Renal cortex interstitium (tissue), 11 donors: ENCODE results near the gene NEURL4. TPM values are rescaled to one million over a fixed set of nuclear protein-coding genes. Genes with fewer than 3 reads are reported as not detected.
"Not testable (repeated sequence)": the region's sequence is repeated elsewhere in the genome, so short reads cannot be mapped to it uniquely, and the experiment has no call there.

Experiments used
- DNase-seq, 11 donors: peaks; one replicate each; pipeline ENCODE4 v3.0.0-alpha.2; 2013; ENCODE audit warnings: low read depth in 9 of 11, low spot score in 4 of 11; ENCODE audit errors: extremely low read depth in 1 of 11
- polyA plus RNA-seq, 3 donors: library from polyadenylated mRNA; unstranded; fragments of 120-200 nt; gene quantifications; one replicate each; pipeline ENCODE4 v1.2.1, GENCODE V29; 2013; ENCODE audit not compliant: insufficient read length in 3 of 3

The NEURL4 gene
- polyA plus RNA-seq, 3 donors = 30.6 to 38.2 (median 36.1) TPM

DNA sequence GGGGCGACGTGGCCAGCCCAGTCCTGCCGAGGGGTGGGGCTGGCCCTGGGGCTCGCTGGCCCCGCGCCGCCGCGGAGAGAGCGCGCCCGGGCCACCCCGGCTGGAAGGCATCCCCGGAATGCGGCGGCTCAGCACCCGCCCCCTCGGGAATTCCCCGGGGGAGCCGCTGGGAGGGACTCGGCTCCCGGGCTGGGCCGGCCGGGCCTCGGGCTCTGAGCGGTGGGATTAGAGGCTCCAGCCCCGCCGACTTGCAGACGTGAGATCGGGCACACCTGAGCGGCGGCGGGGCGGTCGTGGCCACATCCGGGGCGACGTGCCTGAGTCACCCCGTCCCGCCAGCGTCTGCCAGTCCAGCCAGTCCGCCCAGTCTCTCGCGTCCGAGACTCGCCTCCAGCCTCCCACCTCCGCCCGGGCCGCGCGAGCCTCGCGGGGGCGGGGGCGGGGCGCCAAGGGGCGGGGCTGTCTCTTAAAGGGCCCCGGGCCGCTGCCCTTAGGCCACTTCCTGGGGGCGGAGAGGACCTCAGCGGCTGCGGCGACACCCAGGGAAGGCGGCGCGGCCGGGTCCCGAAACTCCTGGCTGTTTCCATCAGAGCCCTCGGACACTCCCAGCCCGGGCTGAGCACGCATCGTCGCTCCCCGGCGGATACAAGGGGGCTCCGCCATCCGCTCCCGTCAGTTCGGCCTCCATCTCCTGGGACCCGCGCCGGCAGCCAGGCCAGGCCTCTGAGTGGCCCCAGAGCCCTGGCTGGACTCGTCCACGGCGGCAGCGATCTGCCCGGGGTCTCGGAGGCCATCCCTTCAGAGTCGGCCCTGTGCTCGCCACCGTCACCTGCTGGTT lies 22.7 kb upstream of the NEURL4 start, which contains the start of gene KCTD11:
Gene KCTD11, plus strand, starts transcription at position 498 of the 838 bp plus-strand sequence.
- DNase-seq = peak in 7 of 11 donors; percentile 68 to 87 (median 80)

DNA sequence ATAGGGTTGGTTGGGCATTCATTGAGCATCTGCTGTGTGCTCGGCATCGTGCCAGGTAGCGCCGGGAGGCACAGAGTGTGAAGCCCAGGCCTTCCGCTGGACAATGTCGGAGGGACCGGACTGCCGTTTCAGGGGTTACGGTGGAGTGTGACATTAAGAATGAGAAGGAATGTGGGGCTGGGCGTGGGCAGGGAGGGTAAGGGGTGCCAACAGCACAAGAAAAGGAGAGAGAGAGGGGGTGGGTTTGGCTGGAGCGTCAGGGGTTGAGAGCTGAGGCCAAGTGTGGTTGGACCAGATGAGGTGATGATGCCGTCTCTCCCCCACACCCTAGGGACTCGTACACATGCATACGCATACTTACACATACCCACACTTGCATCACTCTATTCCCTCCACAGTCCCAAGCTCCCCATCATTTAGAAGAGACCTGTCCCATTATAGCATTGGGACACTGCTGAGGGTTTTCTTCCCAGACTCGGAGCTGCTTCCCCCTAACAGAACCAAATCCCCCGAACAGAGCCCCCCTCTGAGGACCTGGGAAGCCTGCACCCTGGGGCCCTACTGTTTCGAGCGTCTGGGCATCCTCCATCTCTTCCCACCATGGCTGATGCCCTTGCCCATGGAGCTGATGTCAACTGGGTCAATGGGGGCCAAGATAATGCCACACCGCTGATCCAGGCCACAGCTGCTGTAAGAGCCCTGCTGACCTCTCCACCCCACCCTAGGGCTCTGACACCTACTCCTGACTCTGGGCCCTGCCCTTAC lies 19.5 kb upstream of the NEURL4 start:
- DNase-seq = no peak

DNA sequence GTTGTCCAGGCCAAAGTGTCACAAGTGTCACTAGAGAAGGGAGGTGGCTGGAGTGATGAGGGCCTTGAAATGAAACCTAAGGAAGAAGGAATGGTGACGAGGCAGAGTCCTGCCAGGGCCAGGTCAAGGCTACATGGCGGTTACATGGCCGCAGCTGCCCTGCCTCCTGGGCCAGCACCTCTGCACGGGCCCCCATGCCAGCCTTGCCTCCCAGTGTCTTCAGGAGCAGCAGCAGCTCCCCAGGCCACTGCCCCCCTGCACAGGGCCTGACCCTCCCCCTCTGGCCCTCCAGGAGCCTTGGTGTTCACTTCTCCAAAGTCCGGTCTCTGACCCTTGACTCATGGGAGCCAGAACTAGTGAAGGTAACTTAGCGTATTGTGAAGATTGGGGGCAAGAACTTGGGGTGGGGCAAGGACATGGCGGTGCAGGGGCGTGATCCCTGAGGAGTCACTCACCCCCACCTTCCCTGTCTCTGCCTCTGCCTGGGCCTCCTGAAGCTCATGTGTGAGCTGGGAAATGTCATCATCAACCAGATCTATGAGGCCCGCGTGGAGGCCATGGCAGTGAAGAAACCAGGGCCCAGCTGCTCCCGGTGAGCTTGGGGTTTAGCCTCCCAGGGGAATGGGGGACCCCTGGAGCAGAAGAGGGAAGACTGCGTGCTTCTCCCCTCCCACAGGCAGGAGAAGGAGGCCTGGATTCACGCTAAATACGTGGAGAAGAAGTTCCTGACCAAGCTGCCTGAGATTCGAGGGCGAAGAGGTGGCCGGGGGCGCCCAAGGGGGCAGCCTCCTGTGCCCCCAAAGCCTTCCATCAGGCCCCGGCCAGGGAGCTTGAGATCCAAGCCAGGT lies 18.7 kb upstream of the NEURL4 start:
- DNase-seq = no peak

DNA sequence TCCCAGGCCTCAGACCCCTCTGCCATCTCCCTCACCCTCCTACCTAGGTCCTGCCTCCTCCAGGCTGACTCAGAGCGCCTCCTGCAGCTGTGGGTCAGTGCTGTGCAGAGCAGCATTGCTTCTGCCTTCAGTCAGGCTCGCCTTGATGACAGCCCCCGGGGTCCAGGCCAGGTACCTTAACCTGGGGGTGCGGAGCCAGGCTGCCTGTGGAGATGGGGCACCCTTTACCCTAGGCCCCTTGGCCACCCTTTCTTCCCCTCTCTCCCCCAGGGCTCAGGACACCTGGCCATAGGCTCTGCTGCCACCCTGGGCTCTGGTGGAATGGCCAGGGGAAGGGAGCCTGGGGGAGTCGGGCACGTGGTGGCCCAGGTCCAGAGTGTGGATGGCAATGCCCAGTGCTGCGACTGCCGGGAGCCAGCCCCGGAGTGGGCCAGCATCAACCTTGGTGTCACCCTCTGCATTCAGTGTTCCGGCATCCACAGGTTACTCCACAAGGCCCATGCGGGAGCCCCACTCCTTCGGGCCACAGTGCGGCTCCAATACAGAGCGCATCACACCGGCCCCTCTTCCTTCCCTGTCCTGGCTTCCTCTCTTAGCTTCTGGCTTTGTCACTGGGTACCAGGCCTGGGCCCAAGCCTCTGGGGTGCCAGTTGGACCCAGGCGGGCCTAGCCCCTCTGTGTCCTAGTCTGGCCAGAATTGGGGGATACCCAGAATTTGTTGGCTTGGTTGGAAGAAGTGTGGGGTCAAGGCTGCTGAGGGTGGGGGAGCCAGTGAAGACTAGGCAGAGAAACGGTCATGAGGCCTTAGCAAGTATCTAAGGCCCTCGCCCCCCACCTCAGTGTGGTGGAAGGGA lies 17.9 kb upstream of the NEURL4 start:
- no peak for DNase-seq

DNA sequence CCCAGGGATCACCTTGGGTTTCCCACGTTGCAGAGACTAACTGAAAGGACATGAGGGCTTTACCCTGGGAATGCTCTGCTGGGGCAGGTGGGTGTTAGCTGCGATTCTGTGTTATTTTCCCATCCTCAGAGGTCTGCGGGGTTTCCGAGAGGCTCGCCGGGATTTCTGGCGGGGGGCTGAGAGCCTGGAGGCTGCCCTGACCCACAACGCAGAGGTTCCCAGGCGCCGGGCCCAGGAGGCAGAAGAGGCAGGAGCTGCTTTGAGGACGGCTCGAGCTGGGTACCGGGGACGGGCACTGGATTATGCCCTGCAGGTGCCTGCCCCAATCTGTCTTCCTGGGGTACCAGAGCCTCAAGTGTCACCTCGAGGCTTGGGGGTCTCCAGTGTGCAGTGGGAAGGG lies 14.1 kb upstream of the NEURL4 start:
- no peak for DNase-seq

DNA sequence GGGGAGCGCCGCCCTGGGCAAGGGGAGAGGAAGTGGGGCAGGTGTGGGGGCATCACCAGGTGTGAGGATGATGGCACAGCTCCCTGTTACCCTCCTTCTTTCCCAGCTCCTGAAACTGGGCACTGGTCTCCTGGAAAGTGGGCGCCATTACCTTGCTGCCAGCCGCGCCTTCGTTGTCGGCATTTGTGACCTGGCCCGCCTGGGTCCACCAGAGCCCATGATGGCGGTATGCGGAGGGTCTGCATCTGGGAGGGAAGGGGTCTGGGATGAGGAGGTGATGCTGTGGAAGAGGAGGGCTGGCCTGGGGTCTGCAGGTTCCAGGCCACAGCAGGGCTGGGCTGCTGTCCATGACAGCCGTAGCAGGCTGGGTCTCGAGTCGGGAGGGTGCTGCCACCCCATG lies 12.7 kb upstream of the NEURL4 start:
- no peak for DNase-seq

DNA sequence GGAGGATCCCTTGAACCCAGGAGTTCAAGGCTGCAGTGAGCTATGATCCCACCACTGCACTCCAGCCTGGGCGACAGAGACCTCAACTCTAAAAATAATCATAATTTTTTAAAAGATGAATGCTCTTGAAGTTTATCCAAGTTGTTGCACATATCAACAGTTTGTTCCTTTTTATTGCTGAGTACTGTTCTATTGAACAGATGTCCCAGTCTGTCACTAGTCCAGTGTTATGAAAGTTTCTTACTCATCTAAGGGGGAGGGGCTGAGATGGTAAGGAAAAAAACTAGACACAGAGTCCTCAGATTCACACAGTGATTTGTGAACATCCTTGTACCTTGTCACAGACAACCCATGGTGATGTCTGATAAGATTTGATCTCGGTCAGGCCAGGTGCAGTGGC lies 11.0 kb upstream of the NEURL4 start:
- no peak for DNase-seq

DNA sequence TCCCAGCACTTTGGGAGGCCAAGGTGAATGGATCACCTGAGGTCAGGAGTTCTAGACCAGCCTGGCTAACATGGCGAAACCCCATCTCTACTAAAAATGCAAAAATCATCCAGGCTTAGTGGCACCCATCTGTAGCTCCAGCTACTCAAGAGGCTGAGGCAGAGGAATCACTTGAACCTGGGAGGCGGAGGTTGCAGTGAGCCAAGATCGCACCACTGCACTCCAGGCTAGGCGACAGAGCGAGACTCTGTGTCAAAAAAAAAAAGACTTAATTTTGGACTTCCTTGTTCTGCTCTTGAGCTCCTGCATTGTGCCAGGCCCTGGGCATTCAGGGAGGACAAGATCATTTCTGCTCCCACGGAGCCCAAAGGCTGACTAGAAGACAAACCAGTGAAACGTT lies 8.5 kb upstream of the NEURL4 start:
- DNase-seq = not testable (repeated sequence)

DNA sequence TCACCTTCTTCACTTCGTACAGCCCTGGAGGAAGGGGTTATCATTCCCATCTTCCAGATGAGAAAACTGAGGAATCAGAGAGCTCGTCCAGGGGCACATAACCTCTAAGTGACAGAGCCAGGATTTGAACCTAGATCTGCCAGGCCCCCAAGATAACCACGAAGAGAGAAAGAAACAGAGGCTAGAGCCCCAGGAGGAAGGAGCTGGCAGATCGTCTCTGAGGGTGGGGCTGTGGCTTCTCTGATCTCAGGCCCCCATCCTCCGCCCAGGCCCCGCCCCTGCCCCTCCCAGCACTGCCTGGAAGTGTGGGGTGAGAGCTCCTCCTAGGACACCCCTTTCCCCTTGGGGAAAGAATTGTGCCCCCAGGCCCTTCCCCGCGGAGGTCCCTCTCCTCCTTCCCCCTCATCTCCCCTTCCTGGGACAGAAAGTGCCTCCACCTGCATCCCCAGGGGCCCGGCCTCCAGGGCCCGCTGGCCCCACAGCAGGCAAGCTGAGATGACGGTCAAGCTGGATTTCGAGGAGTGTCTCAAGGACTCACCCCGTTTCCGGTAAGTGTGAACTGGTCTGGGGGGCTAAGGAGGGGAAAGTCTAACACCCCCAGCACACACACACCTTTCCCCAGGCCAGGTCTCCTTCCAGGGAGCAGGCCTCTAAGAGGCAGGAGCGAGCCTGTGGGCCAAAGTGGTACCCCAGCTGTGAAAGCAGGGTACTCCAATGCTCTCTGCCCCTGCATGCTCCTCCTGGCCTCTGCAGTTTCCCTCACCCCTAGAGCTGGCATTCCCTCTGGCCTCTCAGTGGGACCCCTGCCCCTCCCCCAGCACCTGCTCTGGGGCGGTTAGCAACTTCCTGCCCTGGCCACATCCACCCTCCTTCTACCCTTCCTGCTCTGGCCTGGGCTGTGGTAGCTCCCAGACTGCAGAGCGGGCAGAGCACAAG lies 7.4 kb upstream of the NEURL4 start, which contains the start of gene ACAP1:
Gene ACAP1, plus strand, starts transcription at position 290 of the 936 bp plus-strand sequence. Its CDS starts 206 bp downstream, at position 496.
- DNase-seq = no peak

DNA sequence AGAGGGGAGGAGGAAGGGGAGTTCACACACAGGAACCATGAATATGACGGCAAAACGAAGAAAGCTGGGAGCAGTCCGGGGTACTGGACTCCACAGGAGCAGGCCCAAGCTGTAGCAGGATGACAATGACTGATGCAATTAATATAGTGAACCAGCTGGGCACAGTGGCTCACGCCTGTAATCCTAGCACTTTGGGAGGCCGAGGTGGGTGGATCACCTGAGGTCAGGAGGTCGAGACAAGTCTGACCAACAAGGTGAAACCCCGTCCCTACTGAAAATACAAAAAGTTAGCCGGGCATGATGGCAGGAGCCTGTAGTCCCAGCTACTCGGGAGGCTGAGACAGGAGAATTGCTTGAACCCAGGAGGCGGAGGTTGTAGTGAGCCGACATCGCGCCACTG lies 6.6 kb upstream of the NEURL4 start:
- not testable (repeated sequence) for DNase-seq

DNA sequence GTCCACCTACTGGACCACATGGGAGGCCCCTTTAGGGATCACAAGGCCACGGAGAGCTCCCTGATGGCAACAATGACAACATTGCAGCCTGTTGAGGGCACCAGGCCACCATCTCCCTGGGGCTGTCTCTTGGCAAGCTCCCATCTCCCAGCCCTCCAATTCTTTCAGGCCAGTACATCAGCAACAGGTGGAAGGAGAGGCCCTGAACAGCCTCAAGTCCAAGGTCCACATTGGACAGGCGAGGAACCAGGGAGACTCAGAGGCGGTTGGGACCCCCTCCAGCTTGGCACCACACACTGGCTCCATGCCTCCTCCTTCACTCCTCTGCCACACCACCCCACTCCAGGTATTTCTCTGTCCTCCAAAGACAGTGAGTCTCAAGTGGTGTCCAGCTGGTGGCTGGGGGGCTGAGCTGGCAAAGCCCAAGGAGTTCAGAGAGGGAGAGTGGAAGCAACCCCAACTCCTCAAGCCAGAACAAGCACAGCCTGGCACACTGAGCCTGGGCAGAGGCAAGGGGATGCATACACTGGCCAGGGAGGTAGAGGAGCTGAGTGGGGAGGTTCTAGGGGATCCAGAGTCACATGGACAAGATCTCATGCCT lies 5.9 kb upstream of the NEURL4 start:
- no peak for DNase-seq

DNA sequence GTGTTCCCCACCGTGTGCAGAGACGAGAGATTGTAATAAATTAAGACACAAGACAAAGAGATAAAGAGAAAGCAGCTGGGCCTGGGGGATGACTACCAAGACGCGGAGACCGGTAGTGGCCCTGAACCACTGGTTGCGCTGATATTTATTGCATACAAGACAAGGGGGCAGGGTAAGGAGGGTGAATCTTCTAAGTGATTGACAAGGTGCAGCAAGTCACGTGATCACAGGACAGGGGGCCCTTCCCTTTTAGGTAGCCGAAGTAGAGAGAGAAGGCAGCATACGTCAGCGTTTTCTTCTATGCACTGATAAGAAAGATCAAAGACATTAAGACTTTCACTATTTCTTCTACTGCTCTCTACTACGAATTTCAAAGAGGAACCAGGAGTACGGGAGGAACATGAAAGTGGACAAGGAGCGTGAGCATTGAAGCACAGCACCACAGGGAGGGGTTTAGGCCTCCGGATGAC lies 3.5 kb upstream of the NEURL4 start:
- not testable (repeated sequence) for DNase-seq

DNA sequence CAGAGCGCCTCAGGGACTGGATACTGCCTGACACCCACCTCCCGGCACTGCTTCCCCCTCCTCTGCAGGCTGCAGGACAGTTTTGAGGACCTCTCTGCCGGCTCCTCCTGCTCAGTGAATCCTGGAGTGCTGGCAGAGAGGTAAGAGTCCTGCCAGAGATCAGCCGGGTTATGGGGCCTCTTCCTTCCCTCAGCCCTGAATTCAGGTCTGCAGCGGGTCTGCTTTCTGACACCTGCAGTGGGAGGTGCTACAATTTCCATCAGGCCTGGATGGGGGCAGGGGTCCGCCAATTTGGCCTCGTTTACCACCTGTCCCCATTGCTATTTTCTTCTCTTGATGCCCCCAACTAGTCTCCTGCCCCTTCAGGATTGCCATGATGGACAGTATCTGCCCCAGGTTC lies 3.0 kb upstream of the NEURL4 start:
- DNase-seq = no peak

DNA sequence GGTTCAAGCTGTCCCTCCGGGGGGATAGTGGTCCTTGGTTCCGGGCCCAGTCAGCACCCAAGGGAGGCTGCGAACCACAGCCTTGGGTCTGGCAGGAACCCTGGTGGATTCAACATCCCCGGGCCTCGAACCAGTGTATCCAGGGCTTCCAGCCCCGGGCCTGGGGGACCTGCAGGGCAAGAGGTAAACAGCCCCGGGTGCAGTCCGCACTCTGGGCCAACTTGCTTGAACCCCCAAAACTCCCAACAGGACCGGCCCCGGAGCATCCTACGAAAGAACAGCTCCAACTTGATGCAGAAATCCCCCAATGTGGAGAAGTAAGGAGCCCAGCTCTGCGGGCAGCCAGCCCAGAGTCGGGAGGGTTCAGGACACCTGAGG lies 1.5 kb upstream of the NEURL4 start:
- DNase-seq = no peak

DNA sequence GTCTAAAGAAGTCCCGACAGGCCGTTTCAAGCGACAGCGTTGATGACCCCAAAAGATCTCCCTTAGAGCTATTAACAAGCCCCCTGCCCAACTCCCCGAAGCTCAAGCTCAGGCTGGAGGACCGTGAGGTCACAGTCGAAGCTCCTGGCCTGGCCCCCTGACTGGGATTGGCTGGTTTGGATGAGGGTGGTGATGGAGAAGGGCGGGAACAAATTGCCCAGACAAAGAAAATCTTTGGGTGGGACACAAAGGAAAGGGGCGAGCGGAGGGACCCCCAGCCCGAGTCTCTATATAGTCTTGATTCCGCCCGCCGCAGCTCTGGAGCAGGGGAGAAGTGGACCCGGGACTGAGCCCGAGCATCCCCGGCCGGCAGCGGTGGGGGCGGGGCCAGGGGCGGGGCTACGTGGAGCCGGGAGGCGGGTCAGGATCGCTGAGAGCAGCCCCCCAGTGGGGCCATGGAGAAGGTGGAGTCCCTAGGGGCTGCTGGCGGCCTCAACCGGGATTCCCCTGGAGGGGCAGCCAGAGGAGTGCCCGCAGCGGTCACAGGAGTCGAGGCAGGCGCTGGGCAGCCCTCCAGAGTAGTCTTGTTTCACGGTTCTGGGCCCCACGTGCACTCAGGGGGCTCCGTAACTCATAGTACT lies 982 bp upstream of the NEURL4 start:
- DNase-seq = peak in 7 of 11 donors; percentile 70 to 82 (median 80)

DNA sequence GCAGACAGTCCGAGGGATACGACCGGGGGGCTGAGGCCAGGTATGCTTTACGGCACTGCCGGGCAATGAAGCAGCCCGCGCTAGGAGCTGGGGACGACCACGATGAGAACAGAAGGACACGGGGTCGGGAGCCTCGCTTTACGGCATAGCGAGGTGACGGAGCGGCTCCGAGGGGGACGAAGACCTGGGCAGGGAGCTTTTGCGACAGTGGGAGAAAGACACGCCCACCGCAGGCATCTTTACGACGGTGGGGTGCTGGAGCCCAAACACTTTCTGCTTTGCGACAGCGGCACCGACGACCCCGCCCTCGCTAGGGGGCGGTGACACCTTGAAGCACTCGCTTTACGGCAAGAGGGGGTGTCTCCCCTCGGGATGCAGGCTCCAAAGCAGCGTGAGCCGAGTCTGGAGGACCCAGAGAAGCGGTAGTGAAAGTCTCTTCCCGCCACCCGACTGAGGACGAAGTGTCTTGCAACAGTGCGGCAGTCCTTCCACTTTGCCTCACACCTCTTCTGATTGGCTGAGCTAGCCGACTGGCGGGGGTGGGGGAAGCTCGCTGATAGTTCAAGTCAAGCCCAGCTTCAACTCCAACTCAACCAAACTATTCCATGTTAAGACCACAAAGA lies 350 bp upstream of the NEURL4 start:
- DNase-seq = peak; percentile 97 to 99 (median 98)
